ENCODE measurements around the gene CPLANE1.

DNA sequence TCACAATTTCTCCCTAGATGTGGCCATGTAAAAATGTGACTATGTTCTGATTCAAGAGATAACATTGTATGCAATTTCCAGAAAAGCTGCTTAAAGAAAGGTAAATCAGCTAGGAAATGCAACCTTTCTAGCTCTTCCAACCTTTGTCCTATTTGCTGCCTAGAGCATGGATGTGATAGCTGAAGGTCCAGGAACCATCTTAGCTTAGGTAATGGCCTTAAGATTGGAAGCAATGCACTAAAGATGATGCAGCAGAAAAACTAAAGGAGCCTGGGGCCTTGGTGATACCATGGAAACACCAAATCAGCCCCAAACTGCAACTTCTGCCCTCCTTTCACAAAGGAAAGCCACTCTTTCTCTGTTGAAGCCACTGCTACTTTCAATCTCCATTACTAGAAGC, 27.0 kb downstream of the CPLANE1 start:
- no peak for TF ChIP-seq CTCF (IDR thresholded peaks at IDR 0.05; ENCODE audit: low read depth, low read length, poor library complexity, severe bottlenecking)
- TF ChIP-seq EZH2phosphoT487 (IDR thresholded peaks at IDR 0.05; ENCODE audit: borderline replicate concordance, low read length): no peak
